AML-193 (cell line): ENCODE data around the gene OGFR.
A peak's percentile ranks its signal among the peaks of the same experiment; 100 is the strongest.

Source experiments
- DNase-seq, 2 experiments: peaks; one replicate each; lab custom pipeline; 2025; lab: John Stamatoyannopoulos, UW

OGFR gene

GRCh38 chr20:62860391-62860923, 55.8 kb downstream of the OGFR start:
- DNase-seq = peak in 1 of 2 experiments; percentile 11

- no peak for DNase-seq
Observed at GRCh38 chr20:62860924-62861691, 56.5 kb downstream of the OGFR start.

GRCh38 chr20:62861726-62862336, 57.2 kb downstream of the OGFR start, which contains the start of gene TCFL5:
TSS of gene TCFL5 (minus strand) at chr20:62861822. CDS start at chr20:62861670, 152 bp downstream.
- DNase-seq = peak; percentile 65 to 66
